Liver (tissue), 9 donors: ENCODE results near the gene CPLX4. TPM values are rescaled to one million over a fixed set of nuclear protein-coding genes. Genes with fewer than 3 reads are reported as not detected.

Experiments used
- DNase-seq: peaks from one replicate; pipeline ENCODE4 v3.0.0-alpha.2; 2017; ENCODE audit warnings: low spot score
- H3K27ac ChIP-seq, 2 donors: one replicate each; pipeline ENCODE4 v1.7.0; 2013; ENCODE audit warnings: inconsistent platforms in 2 of 2, low read length in 2 of 2, control low read depth in 1 of 2, low read depth in 1 of 2, mild to moderate bottlenecking in 1 of 2
- H3K27me3 ChIP-seq, 4 donors: one replicate each; pipeline versions ENCODE4 v1.6.1 to v1.7.0; 2013; ENCODE audit warnings: low read length in 3 of 4, inconsistent platforms in 1 of 4, mild to moderate bottlenecking in 1 of 4, moderate library complexity in 1 of 4; ENCODE audit not compliant: control insufficient read depth in 4 of 4, insufficient read depth in 4 of 4
- H3K36me3 ChIP-seq, 4 donors: one replicate each; pipeline versions ENCODE4 v1.6.1 to v1.7.0; 2013; ENCODE audit warnings: low read length in 3 of 4, mild to moderate bottlenecking in 3 of 4, low read depth in 1 of 4, moderate library complexity in 1 of 4; ENCODE audit not compliant: control insufficient read depth in 4 of 4, insufficient read depth in 3 of 4
- H3K4me1 ChIP-seq, 4 donors: one replicate each; pipeline versions ENCODE4 v1.6.1 to v1.7.0; 2013; ENCODE audit warnings: low read length in 3 of 4, mild to moderate bottlenecking in 3 of 4, moderate library complexity in 1 of 4; ENCODE audit not compliant: control insufficient read depth in 4 of 4, insufficient read depth in 4 of 4
- H3K4me3 ChIP-seq, 3 donors: one replicate each; pipeline versions ENCODE4 v1.6.1 to v1.7.0; 2013; ENCODE audit warnings: low read length in 3 of 3, control low read depth in 1 of 3, low read depth in 1 of 3, mild to moderate bottlenecking in 1 of 3
- H3K9ac ChIP-seq, 2 donors: one replicate each; pipeline ENCODE4 v1.7.0; 2013; ENCODE audit warnings: low read length in 2 of 2, mild to moderate bottlenecking in 2 of 2, moderate library complexity in 2 of 2, control low read depth in 1 of 2, low read depth in 1 of 2
- H3K9me3 ChIP-seq, 4 donors: one replicate each; pipeline versions ENCODE4 v1.6.1 to v1.7.0; 2013; ENCODE audit warnings: low read length in 3 of 4; ENCODE audit not compliant: control insufficient read depth in 4 of 4
- ATF3 ChIP-seq: IDR thresholded peaks from 2 replicates; pipeline ENCODE4 v1.6.1; 2016; ENCODE audit warnings: antibody characterized with exemption
- EGR1 ChIP-seq, 2 donors: IDR thresholded peaks; 2 replicates each; pipeline ENCODE4 v1.6.1; 2016 to 2018; ENCODE audit warnings: antibody characterized with exemption in 2 of 2, low read depth in 2 of 2
- FOXA1 ChIP-seq: IDR thresholded peaks from 2 replicates; pipeline ENCODE4 v1.6.1; 2016; ENCODE audit warnings: antibody characterized with exemption
- FOXA2 ChIP-seq: IDR thresholded peaks from 2 replicates; pipeline ENCODE4 v1.6.1; 2016; ENCODE audit warnings: antibody characterized with exemption
- GABPA ChIP-seq, 2 donors: IDR thresholded peaks in 1 of 2; conservative IDR thresholded peaks in 1 of 2; 2 replicates each; pipeline ENCODE4 v1.6.1; 2016; ENCODE audit warnings: antibody characterized with exemption in 2 of 2, mild to moderate bottlenecking in 1 of 2, moderate library complexity in 1 of 2
- HNF4G ChIP-seq: IDR thresholded peaks from 2 replicates; pipeline ENCODE4 v1.6.1; 2016; ENCODE audit warnings: antibody characterized with exemption
- NR2F2 ChIP-seq: IDR thresholded peaks from 2 replicates; pipeline ENCODE4 v1.6.1; 2016; ENCODE audit warnings: antibody characterized with exemption
- RAD21 ChIP-seq, 2 donors: IDR thresholded peaks; 2 replicates each; pipeline ENCODE4 v1.6.1; 2016; ENCODE audit warnings: antibody characterized with exemption in 2 of 2, mild to moderate bottlenecking in 2 of 2
- RXRA ChIP-seq, 2 donors: IDR thresholded peaks; 2 replicates each; pipeline ENCODE4 v1.6.1; 2017 to 2018; ENCODE audit warnings: antibody characterized with exemption in 2 of 2, mild to moderate bottlenecking in 1 of 2
- SP1 ChIP-seq: IDR thresholded peaks from 2 replicates; pipeline ENCODE4 v1.6.1; 2018; ENCODE audit warnings: antibody characterized with exemption, mild to moderate bottlenecking
- TAF1 ChIP-seq: conservative IDR thresholded peaks from 2 replicates; pipeline ENCODE4 v1.6.1; 2016; ENCODE audit warnings: antibody characterized with exemption, mild to moderate bottlenecking
- ZBTB33 ChIP-seq: IDR thresholded peaks from 2 replicates; pipeline ENCODE4 v1.6.1; 2016; ENCODE audit warnings: antibody characterized with exemption
- WGBS: extraction: QIAGEN DNeasy Blood & Tissue Kit; methylation state at CpG from one replicate; pipeline ENCODE4 v1.1.7; 2013; 5-methylcytosine and 5-hydroxymethylcytosine counted together
- polyA plus RNA-seq, 2 donors: library from polyadenylated mRNA; stranded (reverse) in 1 of 2; unstranded in 1 of 2; fragments of 200-250 nt in 1 of 2; fragments of >200 nt in 1 of 2; fragmentation: Nextera tagmentation in 1 of 2; extraction: Ambion mirVana in 1 of 2; gene quantifications; one replicate each; pipeline versions ENCODE4 v1.2.1 to v1.2.3, GENCODE V29; 2013 to 2015
- total RNA-seq, 2 donors: library from RNA; depleted of rRNA; stranded (reverse); fragments of >200 nt; gene quantifications; one replicate each; pipeline ENCODE4 v1.2.3, GENCODE V29; 2014
- TF ChIP-seq, protein P1 (sequence below): IDR thresholded peaks from 2 replicates; pipeline ENCODE4 v1.6.1; 2016; ENCODE audit warnings: antibody characterized with exemption
- donor health status: healthy.
- donor health status: healthy.
- donor health status: healthy.
- donor health status: healthy.
- donor health status: healthy.

CPLX4 gene
- total and polyA plus RNA-seq, 4 donors = not detected

- H3K9me3 ChIP-seq = no peaks in the 10 kb centered on the region
- peaks cover 0 to 4% (median 0%) of the 10 kb centered on the region in 4 donors for H3K27me3 ChIP-seq
- H3K36me3 ChIP-seq = no peaks in the 10 kb centered on the region
- no peak overlapping the region for H3K27ac ChIP-seq
- no peaks in the 10 kb centered on the region for H3K4me1 ChIP-seq
- no peak for DNase-seq
- no peak for TF ChIP-seq GABPA (IDR thresholded peaks at IDR 0.05 in 1 of 2, conservative IDR thresholded peaks at IDR 0.05 in 1 of 2)
- no peak overlapping the region for H3K4me3 ChIP-seq
- whole genome bisulfite sequencing = 76% methylated on average over 4 of the region's 4 CpGs
- no peak overlapping the region for H3K9ac ChIP-seq
Measured at GRCh38 chr18:59301929-59302328, 16.5 kb downstream of the CPLX4 start.

GRCh38 chr18:59300676-59301285 is 17.7 kb downstream of the CPLX4 start:
- Histone ChIP-seq H3K36me3 (no peaks in the 10 kb centered on the region), H3K9ac (no peak overlapping the region), H3K9me3 (no peaks in the 10 kb centered on the region), H3K4me1 (no peaks in the 10 kb centered on the region), H3K4me3 (no peak overlapping the region), H3K27me3 (peaks cover 0 to 4% (median 0%) of the 10 kb centered on the region in 4 donors), H3K27ac (no peak overlapping the region)
- 72% methylated on average over 3 of the region's 3 CpGs for WGBS
- DNase-seq = no peak
- no peak for TF ChIP-seq TAF1
- TF ChIP-seq, protein P1, sequence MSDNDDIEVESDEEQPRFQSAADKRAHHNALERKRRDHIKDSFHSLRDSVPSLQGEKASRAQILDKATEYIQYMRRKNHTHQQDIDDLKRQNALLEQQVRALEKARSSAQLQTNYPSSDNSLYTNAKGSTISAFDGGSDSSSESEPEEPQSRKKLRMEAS = no peak
- TF ChIP-seq GABPA (IDR thresholded peaks at IDR 0.05 in 1 of 2, conservative IDR thresholded peaks at IDR 0.05 in 1 of 2) = no peak
- no peak for TF ChIP-seq ZBTB33

DNA sequence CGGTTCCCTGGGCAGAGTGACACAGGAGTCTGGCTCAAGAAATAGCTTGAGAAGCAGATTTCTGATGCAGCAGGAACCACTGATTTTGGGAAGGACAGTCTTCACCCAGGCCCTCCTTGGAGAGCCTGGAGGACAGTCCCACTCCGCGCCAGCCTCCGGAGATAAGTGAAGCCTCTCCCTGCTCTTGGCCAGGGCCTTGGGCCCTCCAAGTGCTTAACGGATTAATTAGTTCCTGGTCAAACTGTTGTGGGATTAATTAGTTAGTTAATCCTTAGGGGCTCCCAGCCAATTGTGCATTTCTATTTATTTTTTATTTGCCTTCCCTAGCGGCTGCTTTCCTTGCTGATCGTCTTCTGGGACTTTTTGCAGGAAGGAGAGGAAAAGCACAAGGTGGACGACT is 19.6 kb downstream of the CPLX4 start:
- Histone ChIP-seq H3K4me3 (no peak overlapping the region), H3K36me3 (no peaks in the 10 kb centered on the region), H3K27ac (no peak overlapping the region), H3K9me3 (no peaks in the 10 kb centered on the region), H3K27me3 (peaks cover 0 to 5% (median 2%) of the 10 kb centered on the region in 4 donors), H3K4me1 (no peaks in the 10 kb centered on the region), H3K9ac (no peak overlapping the region)
- WGBS = 75% methylated on average over 8 of the region's 8 CpGs
- TF ChIP-seq NR2F2 = no peak
- TF ChIP-seq ATF3 = no peak
- no peak for TF ChIP-seq TAF1
- TF ChIP-seq RAD21 (IDR thresholded peaks at IDR 0.05) = no peak
- no peak for TF ChIP-seq SP1
- no peak for TF ChIP-seq HNF4G
- no peak for TF ChIP-seq EGR1 (IDR thresholded peaks at IDR 0.05; ENCODE audit: low read depth in 2 of 2)
- TF ChIP-seq FOXA2 = no peak
- TF ChIP-seq, protein P1 = no peak
- TF ChIP-seq RXRA (IDR thresholded peaks at IDR 0.05) = no peak
- TF ChIP-seq FOXA1 = no peak
- no peak for TF ChIP-seq GABPA (IDR thresholded peaks at IDR 0.05 in 1 of 2, conservative IDR thresholded peaks at IDR 0.05 in 1 of 2)
- no peak for DNase-seq
